OCI-LY3 (cell line): ENCODE data around the gene LHFPL6.

ENCODE experiments used
- CTCF ChIP-seq: fragments of 200-600, 300-600 bp; sonication (generic); IDR thresholded peaks from 2 replicates; pipeline ENCODE4 v1.5.1; 2014; ENCODE audit warnings: antibody characterized with exemption, low read length, low read depth
- EZH2phosphoT487 ChIP-seq: fragments of 200-600 bp; shearing (Covaris generic); IDR thresholded peaks from 2 replicates; pipeline ENCODE4 v1.6.1; 2018; ENCODE audit warnings: antibody characterized with exemption, mixed run types, low read depth

- no peak for TF ChIP-seq CTCF
- no peak for TF ChIP-seq EZH2phosphoT487
Measured at GRCh38 chr13:39462428-39462827, 140.6 kb downstream of the LHFPL6 start.
